WTC11 (cell line): ENCODE measurements around the gene CRTC3. TPM values are rescaled to one million over a fixed set of nuclear protein-coding genes. Genes with fewer than 3 reads are reported as not detected.

ENCODE experiments used
- ATAC-seq: fragments of 200-7000 bp; cut with Tn5 transposase; 2 replicates; pipeline ENCODE4 v1.10.0; 2021; ENCODE audit warnings: mild to moderate bottlenecking, moderate library complexity
- CTCF ChIA-PET: fragments of 300-600 bp; sonication (Branson Sonifier 250); formaldehyde crosslinking; loops from one replicate; lab custom pipeline; 2021; ENCODE audit warnings: antibody characterized with exemption; lab: Charles Lee
- POLR2A ChIA-PET: fragments of 350-600 bp; sonication (Branson Sonifier 250); formaldehyde crosslinking; loops from one replicate; lab custom pipeline; 2021; ENCODE audit warnings: antibody characterized with exemption; lab: Charles Lee
- DNase-seq: peaks from one replicate; pipeline ENCODE4 v3.0.0; 2021; ENCODE audit warnings: low spot score
- H3K27ac Mint-ChIP-seq: 2 replicates; pipeline ENCODE4 v1.8.0; 2021; ENCODE audit warnings: mixed read lengths
- H3K27me3 Mint-ChIP-seq: 2 replicates; pipeline ENCODE4 v1.8.0; 2021; ENCODE audit warnings: low read depth, mild to moderate bottlenecking, moderate library complexity, mixed read lengths
- H3K36me3 Mint-ChIP-seq: 2 replicates; pipeline ENCODE4 v1.8.0; 2021; ENCODE audit warnings: mixed read lengths
- H3K4me1 Mint-ChIP-seq: 2 replicates; pipeline ENCODE4 v1.8.0; 2022; ENCODE audit warnings: mixed read lengths
- H3K4me3 Mint-ChIP-seq: 2 replicates; pipeline ENCODE4 v1.8.0; 2021; ENCODE audit warnings: mild to moderate bottlenecking, moderate library complexity, mixed read lengths
- H3K9me3 Mint-ChIP-seq: 2 replicates; pipeline ENCODE4 v1.8.0; 2021; ENCODE audit warnings: mixed read lengths
- ATF1 ChIP-seq: sonication (generic); formaldehyde crosslinking; IDR thresholded peaks from 2 replicates; pipeline ENCODE4 v1.8.1; 2023; ENCODE audit warnings: mild to moderate bottlenecking, moderate library complexity, missing genetic modification reagents
- FOXK1 ChIP-seq: sonication (generic); formaldehyde crosslinking; IDR thresholded peaks from 2 replicates; pipeline ENCODE4 v1.8.0; 2022; ENCODE audit warnings: mild to moderate bottlenecking, moderate library complexity, missing genetic modification reagents
- GABPB1 ChIP-seq: sonication (generic); formaldehyde crosslinking; IDR thresholded peaks from 2 replicates; pipeline ENCODE4 v1.8.1; 2023; ENCODE audit warnings: mild to moderate bottlenecking, missing genetic modification reagents
- GRHL2 ChIP-seq: fragments of 250-450 bp; sonication (Bioruptor Pico); IDR thresholded peaks from 2 replicates; pipeline ENCODE4 v1.8.0; 2022; ENCODE audit warnings: mild to moderate bottlenecking, moderate library complexity; ENCODE audit not compliant: insufficient replicate concordance, severe bottlenecking
- KAT7 ChIP-seq: sonication (generic); formaldehyde crosslinking; IDR thresholded peaks from 2 replicates; pipeline ENCODE4 v1.8.1; 2023; ENCODE audit warnings: missing genetic modification reagents, mild to moderate bottlenecking, borderline replicate concordance
- NFATC4 ChIP-seq: fragments of 250-450 bp; sonication (Bioruptor Pico); IDR thresholded peaks from 2 replicates; pipeline ENCODE4 v1.9.0; 2021; ENCODE audit warnings: mild to moderate bottlenecking
- NFYB ChIP-seq: sonication (generic); formaldehyde crosslinking; conservative IDR thresholded peaks from 2 replicates; pipeline ENCODE4 v1.8.0; 2022; ENCODE audit warnings: low read depth, missing genetic modification reagents
- NR2C2 ChIP-seq: sonication (generic); formaldehyde crosslinking; IDR thresholded peaks from 2 replicates; pipeline ENCODE4 v1.8.0; 2022; ENCODE audit warnings: mild to moderate bottlenecking, missing genetic modification reagents
- NR3C1 ChIP-seq: sonication (generic); formaldehyde crosslinking; conservative IDR thresholded peaks from 2 replicates; pipeline ENCODE4 v1.8.1; 2023; ENCODE audit warnings: low read depth, mild to moderate bottlenecking, missing genetic modification reagents
- RELA ChIP-seq: sonication (generic); formaldehyde crosslinking; IDR thresholded peaks from 2 replicates; pipeline ENCODE4 v1.8.1; 2022; ENCODE audit warnings: missing genetic modification reagents, mild to moderate bottlenecking, borderline replicate concordance
- RORB ChIP-seq: fragments of 250-450 bp; sonication (Bioruptor Pico); IDR thresholded peaks from 2 replicates; pipeline ENCODE4 v1.9.0; 2021; ENCODE audit warnings: mild to moderate bottlenecking
- SP1 ChIP-seq: sonication (generic); formaldehyde crosslinking; conservative IDR thresholded peaks from 2 replicates; pipeline ENCODE4 v1.8.1; 2022; ENCODE audit warnings: missing genetic modification reagents
- TEAD1 ChIP-seq: sonication (generic); formaldehyde crosslinking; IDR thresholded peaks from 2 replicates; pipeline ENCODE4 v1.8.0; 2022; ENCODE audit warnings: mild to moderate bottlenecking, missing genetic modification reagents
- TEAD4 ChIP-seq: sonication (generic); formaldehyde crosslinking; IDR thresholded peaks from 2 replicates; pipeline ENCODE4 v1.8.0; 2022; ENCODE audit warnings: mild to moderate bottlenecking, missing genetic modification reagents
- ZBTB21 ChIP-seq: sonication (generic); formaldehyde crosslinking; IDR thresholded peaks from 2 replicates; pipeline ENCODE4 v1.8.1; 2023; ENCODE audit warnings: mild to moderate bottlenecking, missing genetic modification reagents, borderline replicate concordance
- ZNF263 ChIP-seq: sonication (generic); formaldehyde crosslinking; IDR thresholded peaks from 2 replicates; pipeline ENCODE4 v1.8.1; 2022; ENCODE audit warnings: low read depth, mild to moderate bottlenecking, moderate library complexity, missing genetic modification reagents
- ZNF317 ChIP-seq: sonication (generic); formaldehyde crosslinking; IDR thresholded peaks from 2 replicates; pipeline ENCODE4 v1.8.1; 2023; ENCODE audit warnings: low read depth, mild to moderate bottlenecking, moderate library complexity, missing genetic modification reagents, borderline replicate concordance
- ZNF416 ChIP-seq: fragments of 250-450 bp; sonication (Bioruptor Pico); IDR thresholded peaks from 2 replicates; pipeline ENCODE4 v1.9.0; 2021; ENCODE audit warnings: mild to moderate bottlenecking, inconsistent platforms
- ZNF423 ChIP-seq: fragments of 250-450 bp; sonication (Bioruptor Pico); IDR thresholded peaks from 2 replicates; pipeline ENCODE4 v2.1.2; 2022; ENCODE audit warnings: mild to moderate bottlenecking, moderate library complexity
- total RNA-seq: library from RNA; stranded (reverse); gene quantifications from 3 replicates; pipeline ENCODE4 v1.2.3, GENCODE V29; 2021
- TF ChIP-seq, protein P1 (sequence below): fragments of 250-450 bp; sonication (Bioruptor Pico); conservative IDR thresholded peaks from 2 replicates; pipeline ENCODE4 v1.9.0; 2021; ENCODE audit warnings: mild to moderate bottlenecking
- TF ChIP-seq, protein P2 (sequence below): fragments of 250-450 bp; sonication (Bioruptor Pico); IDR thresholded peaks from 2 replicates; pipeline ENCODE4 v1.9.0; 2021; ENCODE audit warnings: moderate library complexity, mild to moderate bottlenecking, inconsistent platforms, borderline replicate concordance
- TF ChIP-seq, protein P3 (sequence below): sonication (generic); formaldehyde crosslinking; IDR thresholded peaks from 2 replicates; pipeline ENCODE4 v1.8.0; 2023; ENCODE audit warnings: missing genetic modification reagents, mild to moderate bottlenecking, borderline replicate concordance
- TF ChIP-seq, protein P4 (sequence below): sonication (generic); formaldehyde crosslinking; conservative IDR thresholded peaks from 2 replicates; pipeline ENCODE4 v1.8.1; 2023; ENCODE audit warnings: mild to moderate bottlenecking, low read depth, missing genetic modification reagents, moderate library complexity

CRTC3 gene
- total RNA-seq, 1 experiment from 2014 or later, result 8.4 TPM

DNA sequence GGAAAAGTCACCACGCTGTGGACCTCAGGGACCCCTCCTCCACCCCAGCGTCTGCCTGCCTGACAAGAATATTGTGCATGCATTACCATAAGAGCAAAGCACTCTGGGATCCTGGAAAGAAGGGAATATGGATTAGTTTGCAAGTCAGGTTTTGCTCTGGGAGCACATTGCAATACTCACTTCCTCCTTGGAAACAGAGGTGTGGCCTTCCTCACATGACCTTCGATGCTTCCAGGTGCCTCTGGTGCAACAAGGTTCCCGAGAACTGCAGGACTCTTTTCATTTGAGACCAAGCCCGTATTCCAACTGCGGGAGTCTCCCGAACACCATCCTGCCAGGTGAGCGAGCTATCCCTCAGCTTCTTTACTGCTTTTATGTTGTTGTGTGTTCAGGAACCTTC is 111.1 kb downstream of the CRTC3 start:
- ATAC-seq (no peak), DNase-seq (no peak)
- ChIA-PET POLR2A (no interaction called here), CTCF (no interaction called here)
- Mint-ChIP-seq H3K4me1 (peaks cover 7% of the 10 kb centered on the region), H3K36me3 (peaks cover 6% of the 10 kb centered on the region; the same call in 1 of the 2 replicates), H3K27me3 (no peaks in the 10 kb centered on the region), H3K9me3 (0 out of 2 replicates have a peak, but pooled peaks cover 6% of the 10 kb centered on the region), H3K27ac (no peak overlapping the region), H3K4me3 (no peak overlapping the region)
- TF ChIP-seq, protein P1, sequence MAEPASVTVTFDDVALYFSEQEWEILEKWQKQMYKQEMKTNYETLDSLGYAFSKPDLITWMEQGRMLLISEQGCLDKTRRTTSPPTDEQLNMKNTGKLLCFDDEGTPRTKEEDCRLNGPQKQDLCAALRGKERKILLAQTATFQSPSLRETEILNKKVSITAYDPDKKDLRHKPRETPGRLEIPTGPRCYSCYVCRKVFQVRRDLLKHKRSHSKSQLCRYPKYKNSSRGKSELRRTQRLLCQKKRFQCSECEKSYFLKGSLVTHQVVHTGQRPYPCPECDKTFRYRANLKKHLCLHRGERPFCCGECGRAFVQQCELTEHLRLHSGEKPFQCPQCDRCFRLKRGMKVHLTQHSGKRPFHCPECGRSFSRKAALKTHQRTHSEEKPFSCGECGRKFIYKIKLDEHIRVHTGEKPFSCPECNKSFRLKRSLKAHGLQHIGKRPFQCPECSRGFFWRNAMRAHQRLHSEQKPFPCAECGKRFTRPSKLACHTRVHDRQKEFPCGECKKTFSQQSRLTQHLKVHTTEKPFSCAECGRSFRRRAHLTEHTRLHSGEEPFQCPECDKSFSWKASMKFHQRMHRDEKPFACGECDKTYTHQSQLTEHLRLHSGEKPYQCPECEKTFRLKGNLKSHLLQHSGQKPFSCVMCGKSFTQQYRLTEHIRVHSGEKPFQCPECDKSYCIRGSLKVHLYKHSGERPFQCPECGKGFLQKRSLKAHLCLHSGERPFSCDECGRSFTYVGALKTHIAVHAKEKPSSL (CRISPR knock-in tag), result no peak
- TF ChIP-seq, protein P2, sequence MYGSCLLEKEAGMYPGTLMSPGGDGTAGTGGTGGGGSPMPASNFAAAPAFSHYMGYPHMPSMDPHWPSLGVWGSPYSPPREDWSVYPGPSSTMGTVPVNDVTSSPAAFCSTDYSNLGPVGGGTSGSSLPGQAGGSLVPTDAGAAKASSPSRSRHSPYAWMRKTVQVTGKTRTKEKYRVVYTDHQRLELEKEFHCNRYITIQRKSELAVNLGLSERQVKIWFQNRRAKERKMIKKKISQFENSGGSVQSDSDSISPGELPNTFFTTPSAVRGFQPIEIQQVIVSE (CRISPR knock-in tag), result no peak
- TF ChIP-seq GABPB1 (CRISPR knock-in tag) (no peak), ZNF423 (no peak), TEAD1 (no peak), ZNF317 (CRISPR knock-in tag) (no peak), ZBTB21 (CRISPR knock-in tag) (no peak), NR3C1 (no peak), RELA (CRISPR knock-in tag) (no peak), ATF1 (CRISPR knock-in tag) (no peak), GRHL2 (no peak), NFYB (CRISPR knock-in tag) (no peak), ZNF416 (CRISPR knock-in tag) (no peak), NR2C2 (CRISPR knock-in tag) (no peak)

DNA sequence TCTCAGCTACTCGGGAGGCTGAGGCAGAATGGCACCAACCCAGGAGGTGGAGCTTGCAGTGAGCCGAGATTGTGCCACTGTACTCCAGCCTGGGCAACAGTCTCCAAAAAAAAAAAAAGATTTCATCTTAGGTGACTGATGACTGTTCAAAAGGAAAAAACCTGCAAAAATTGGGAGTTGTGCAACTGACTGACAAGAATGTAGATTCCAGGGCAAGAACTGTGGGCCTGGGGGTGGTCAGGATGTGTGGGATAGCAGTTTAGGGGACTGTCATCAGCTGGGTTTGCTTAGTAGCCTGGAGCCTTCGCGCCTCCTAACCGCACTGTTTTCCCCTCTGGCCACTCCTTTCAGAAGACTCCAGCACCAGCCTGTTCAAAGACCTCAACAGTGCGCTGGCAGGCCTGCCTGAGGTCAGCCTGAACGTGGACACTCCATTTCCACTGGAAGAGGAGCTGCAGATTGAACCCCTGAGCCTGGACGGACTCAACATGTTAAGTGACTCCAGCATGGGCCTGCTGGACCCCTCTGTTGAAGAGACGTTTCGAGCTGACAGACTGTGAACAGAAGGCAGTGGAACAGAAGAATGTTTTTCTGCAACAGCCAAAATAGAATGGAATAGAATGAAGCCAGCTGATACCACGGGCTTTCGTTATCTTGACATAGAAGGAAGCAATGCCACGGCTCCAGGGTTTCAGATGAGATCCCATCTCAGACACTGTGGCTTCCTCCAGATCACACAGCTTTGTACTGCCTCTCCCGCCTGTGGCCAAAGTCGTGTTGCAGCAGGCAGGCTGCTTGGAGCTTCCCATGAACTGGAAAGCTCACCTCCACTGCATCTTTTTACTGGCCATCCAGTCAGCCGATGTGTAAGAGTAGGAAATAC is 112.1 kb downstream of the CRTC3 start:
- peaks cover 13% of the 10 kb centered on the region for H3K4me1 Mint-ChIP-seq
- POLR2A ChIA-PET, result no interaction called here
- no peak overlapping the region for H3K27ac Mint-ChIP-seq
- CTCF ChIA-PET, result interaction anchor here (0.7 to 2.2 kb wide), 6 partner anchors 35 to 322 kb away, joined by 3 to 14 read pairs (median 4); partner anchors contain the start of gene FES
- TF ChIP-seq TEAD4 (CRISPR knock-in tag) (no peak), ZNF317 (CRISPR knock-in tag) (no peak), ZNF416 (CRISPR knock-in tag) (no peak), SP1 (CRISPR knock-in tag) (no peak), ATF1 (CRISPR knock-in tag) (no peak), RORB (CRISPR knock-in tag) (no peak), FOXK1 (CRISPR knock-in tag) (no peak), ZBTB21 (CRISPR knock-in tag) (no peak), KAT7 (no peak), ZNF263 (CRISPR knock-in tag) (no peak), NFATC4 (no peak)
- TF ChIP-seq, protein P3, sequence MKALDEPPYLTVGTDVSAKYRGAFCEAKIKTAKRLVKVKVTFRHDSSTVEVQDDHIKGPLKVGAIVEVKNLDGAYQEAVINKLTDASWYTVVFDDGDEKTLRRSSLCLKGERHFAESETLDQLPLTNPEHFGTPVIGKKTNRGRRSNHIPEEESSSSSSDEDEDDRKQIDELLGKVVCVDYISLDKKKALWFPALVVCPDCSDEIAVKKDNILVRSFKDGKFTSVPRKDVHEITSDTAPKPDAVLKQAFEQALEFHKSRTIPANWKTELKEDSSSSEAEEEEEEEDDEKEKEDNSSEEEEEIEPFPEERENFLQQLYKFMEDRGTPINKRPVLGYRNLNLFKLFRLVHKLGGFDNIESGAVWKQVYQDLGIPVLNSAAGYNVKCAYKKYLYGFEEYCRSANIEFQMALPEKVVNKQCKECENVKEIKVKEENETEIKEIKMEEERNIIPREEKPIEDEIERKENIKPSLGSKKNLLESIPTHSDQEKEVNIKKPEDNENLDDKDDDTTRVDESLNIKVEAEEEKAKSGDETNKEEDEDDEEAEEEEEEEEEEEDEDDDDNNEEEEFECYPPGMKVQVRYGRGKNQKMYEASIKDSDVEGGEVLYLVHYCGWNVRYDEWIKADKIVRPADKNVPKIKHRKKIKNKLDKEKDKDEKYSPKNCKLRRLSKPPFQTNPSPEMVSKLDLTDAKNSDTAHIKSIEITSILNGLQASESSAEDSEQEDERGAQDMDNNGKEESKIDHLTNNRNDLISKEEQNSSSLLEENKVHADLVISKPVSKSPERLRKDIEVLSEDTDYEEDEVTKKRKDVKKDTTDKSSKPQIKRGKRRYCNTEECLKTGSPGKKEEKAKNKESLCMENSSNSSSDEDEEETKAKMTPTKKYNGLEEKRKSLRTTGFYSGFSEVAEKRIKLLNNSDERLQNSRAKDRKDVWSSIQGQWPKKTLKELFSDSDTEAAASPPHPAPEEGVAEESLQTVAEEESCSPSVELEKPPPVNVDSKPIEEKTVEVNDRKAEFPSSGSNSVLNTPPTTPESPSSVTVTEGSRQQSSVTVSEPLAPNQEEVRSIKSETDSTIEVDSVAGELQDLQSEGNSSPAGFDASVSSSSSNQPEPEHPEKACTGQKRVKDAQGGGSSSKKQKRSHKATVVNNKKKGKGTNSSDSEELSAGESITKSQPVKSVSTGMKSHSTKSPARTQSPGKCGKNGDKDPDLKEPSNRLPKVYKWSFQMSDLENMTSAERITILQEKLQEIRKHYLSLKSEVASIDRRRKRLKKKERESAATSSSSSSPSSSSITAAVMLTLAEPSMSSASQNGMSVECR (CRISPR knock-in tag), result no peak
- TF ChIP-seq, protein P4, sequence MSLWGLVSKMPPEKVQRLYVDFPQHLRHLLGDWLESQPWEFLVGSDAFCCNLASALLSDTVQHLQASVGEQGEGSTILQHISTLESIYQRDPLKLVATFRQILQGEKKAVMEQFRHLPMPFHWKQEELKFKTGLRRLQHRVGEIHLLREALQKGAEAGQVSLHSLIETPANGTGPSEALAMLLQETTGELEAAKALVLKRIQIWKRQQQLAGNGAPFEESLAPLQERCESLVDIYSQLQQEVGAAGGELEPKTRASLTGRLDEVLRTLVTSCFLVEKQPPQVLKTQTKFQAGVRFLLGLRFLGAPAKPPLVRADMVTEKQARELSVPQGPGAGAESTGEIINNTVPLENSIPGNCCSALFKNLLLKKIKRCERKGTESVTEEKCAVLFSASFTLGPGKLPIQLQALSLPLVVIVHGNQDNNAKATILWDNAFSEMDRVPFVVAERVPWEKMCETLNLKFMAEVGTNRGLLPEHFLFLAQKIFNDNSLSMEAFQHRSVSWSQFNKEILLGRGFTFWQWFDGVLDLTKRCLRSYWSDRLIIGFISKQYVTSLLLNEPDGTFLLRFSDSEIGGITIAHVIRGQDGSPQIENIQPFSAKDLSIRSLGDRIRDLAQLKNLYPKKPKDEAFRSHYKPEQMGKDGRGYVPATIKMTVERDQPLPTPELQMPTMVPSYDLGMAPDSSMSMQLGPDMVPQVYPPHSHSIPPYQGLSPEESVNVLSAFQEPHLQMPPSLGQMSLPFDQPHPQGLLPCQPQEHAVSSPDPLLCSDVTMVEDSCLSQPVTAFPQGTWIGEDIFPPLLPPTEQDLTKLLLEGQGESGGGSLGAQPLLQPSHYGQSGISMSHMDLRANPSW (CRISPR knock-in tag), result no peak
- H3K9me3 Mint-ChIP-seq, result 0 out of 2 replicates have a peak, but pooled peaks cover 6% of the 10 kb centered on the region
- DNase-seq (no peak), ATAC-seq (no peak)
- H3K27me3 Mint-ChIP-seq, result no peaks in the 10 kb centered on the region
- peaks cover 6% of the 10 kb centered on the region; the same call in 1 of the 2 replicates for H3K36me3 Mint-ChIP-seq
- no peak overlapping the region for H3K4me3 Mint-ChIP-seq
